Keratinocyte (primary cell): ENCODE results near the gene CYP19A1. TPM values are rescaled to one million over a fixed set of nuclear protein-coding genes. Genes with fewer than 3 reads are reported as not detected.

Source experiments
- DNase-seq: peaks from one replicate; pipeline ENCODE4 v3.0.0-alpha.2; 2011; ENCODE audit warnings: low read depth, missing footprints, low spot score
- FAIRE-seq: peaks from 2 replicates; lab custom pipeline; 2011; peaks lifted over from hg19 to GRCh38; lab: Jason Lieb, UNC
- H2AFZ ChIP-seq: 2 replicates; pipeline ENCODE4 v1.6.0; 2012; ENCODE audit warnings: low read length, control low read depth, inconsistent platforms; ENCODE audit not compliant: control insufficient read depth
- H3K27ac ChIP-seq: 2 replicates; pipeline ENCODE4 v1.5.1; 2011; ENCODE audit warnings: low read length; ENCODE audit not compliant: control insufficient read depth, insufficient read depth
- H3K27me3 ChIP-seq: 3 replicates; pipeline ENCODE4 v1.6.0; 2011; ENCODE audit warnings: low read length; ENCODE audit not compliant: control insufficient read depth, insufficient read depth; ENCODE audit errors: extremely low read depth
- H3K36me3 ChIP-seq, 2 experiments: 2 replicates in 1 of 2; 3 replicates in 1 of 2; pipeline ENCODE4 v1.5.1; 2011; ENCODE audit warnings: low read length in 2 of 2, mild to moderate bottlenecking in 1 of 2; ENCODE audit not compliant: control insufficient read depth in 2 of 2, insufficient read depth in 2 of 2; ENCODE audit errors: extremely low read depth in 1 of 2
- H3K4me1 ChIP-seq: 3 replicates; pipeline ENCODE4 v1.5.1; 2011; ENCODE audit warnings: low read length; ENCODE audit not compliant: control insufficient read depth, insufficient read depth; ENCODE audit errors: extremely low read depth
- H3K4me2 ChIP-seq: 3 replicates; pipeline ENCODE4 v1.6.0; 2011; ENCODE audit warnings: low read depth, low read length; ENCODE audit not compliant: control insufficient read depth, insufficient read depth; ENCODE audit errors: extremely low read depth
- H3K4me3 ChIP-seq, 3 experiments: fragments of 200-600 bp in 1 of 3; sonication (generic) in 1 of 3; 2 replicates in 2 of 3; 3 replicates in 1 of 3; pipeline ENCODE4 v1.5.1; 2011 to 2016; ENCODE audit warnings: low read length in 3 of 3, mild to moderate bottlenecking in 3 of 3, control low read depth in 2 of 3, inconsistent platforms in 1 of 3, low read depth in 1 of 3, mixed read lengths in 1 of 3, mixed run types in 1 of 3, moderate library complexity in 1 of 3; ENCODE audit not compliant: control insufficient read depth in 2 of 3, insufficient read depth in 2 of 3; ENCODE audit errors: extremely low read depth in 1 of 3
- H3K79me2 ChIP-seq: 2 replicates; pipeline ENCODE4 v1.6.0; 2012; ENCODE audit warnings: low read length; ENCODE audit not compliant: control insufficient read depth, insufficient read depth
- H3K9ac ChIP-seq: 3 replicates; pipeline ENCODE4 v1.6.0; 2011; ENCODE audit warnings: low read length; ENCODE audit not compliant: control insufficient read depth, insufficient read depth; ENCODE audit errors: extremely low read depth
- H3K9me1 ChIP-seq: 3 replicates; pipeline ENCODE4 v1.6.0; 2011; ENCODE audit warnings: low read length; ENCODE audit not compliant: control insufficient read depth, insufficient read depth; ENCODE audit errors: extremely low read depth
- H3K9me3 ChIP-seq: 2 replicates; pipeline ENCODE4 v1.5.1; 2012; ENCODE audit warnings: low read depth, low read length; ENCODE audit not compliant: control insufficient read depth
- H4K20me1 ChIP-seq: 3 replicates; pipeline ENCODE4 v1.6.0; 2011; ENCODE audit warnings: low read length; ENCODE audit not compliant: control insufficient read depth, insufficient read depth; ENCODE audit errors: extremely low read depth
- EZH2 ChIP-seq: IDR thresholded peaks from one replicate; pipeline ENCODE4 v1.6.1; 2012; ENCODE audit warnings: inconsistent platforms, mild to moderate bottlenecking, low read length, moderate library complexity
- dilution Hi-C: fragments of 300-500 bp; cut with MboI; formaldehyde crosslinking; loops from one replicate; pipeline ENCODE4 v1.7.0; 2020; ENCODE audit warnings: low sequenced_read_pairs; ENCODE audit not compliant: extremely low pct_ligation_motif_present
- polyA plus RNA-seq, 5 experiments: library from polyadenylated mRNA; depleted of rRNA in 3 of 5; stranded (reverse) in 3 of 5; stranded (forward) in 1 of 5; unstranded in 1 of 5; fragments of >200 nt; gene quantifications; 1 replicate in 1 of 5; 2 replicates in 3 of 5; 3 replicates in 1 of 5; pipeline versions ENCODE4 v1.2.1 to v1.2.3, GENCODE V29; 2011 to 2012; ENCODE audit warnings: missing spikeins in 2 of 5, low read depth in 1 of 5, low replicate concordance in 1 of 5
- TF ChIP-seq, protein P1 (sequence below), 3 experiments: IDR thresholded peaks in 1 of 3; conservative IDR thresholded peaks in 1 of 3; optimal IDR thresholded peaks in 1 of 3; 2 replicates in 2 of 3; 3 replicates in 1 of 3; pipeline versions ENCODE3 to v1.5.1; 2011; ENCODE audit warnings: low read length in 3 of 3, mild to moderate bottlenecking in 3 of 3, moderate library complexity in 2 of 3, control low read depth in 1 of 3, inconsistent platforms in 1 of 3; ENCODE audit not compliant: insufficient read depth in 2 of 3; ENCODE audit errors: extremely low read depth in 1 of 3

Gene CYP19A1
- polyA plus RNA-seq, 1 donor (not counting 4 experiments of a cell fraction or from before 2014, with no cell fraction given): not detected

- no peak for DNase-seq
- no peaks in the 10 kb centered on the region for H3K9me3 ChIP-seq
- dilution Hi-C loops: no loop called here
- H3K9ac ChIP-seq: no peak overlapping the region
- H3K4me1 ChIP-seq: no peaks in the 10 kb centered on the region
- TF ChIP-seq EZH2: no peak
- TF ChIP-seq, protein P1, sequence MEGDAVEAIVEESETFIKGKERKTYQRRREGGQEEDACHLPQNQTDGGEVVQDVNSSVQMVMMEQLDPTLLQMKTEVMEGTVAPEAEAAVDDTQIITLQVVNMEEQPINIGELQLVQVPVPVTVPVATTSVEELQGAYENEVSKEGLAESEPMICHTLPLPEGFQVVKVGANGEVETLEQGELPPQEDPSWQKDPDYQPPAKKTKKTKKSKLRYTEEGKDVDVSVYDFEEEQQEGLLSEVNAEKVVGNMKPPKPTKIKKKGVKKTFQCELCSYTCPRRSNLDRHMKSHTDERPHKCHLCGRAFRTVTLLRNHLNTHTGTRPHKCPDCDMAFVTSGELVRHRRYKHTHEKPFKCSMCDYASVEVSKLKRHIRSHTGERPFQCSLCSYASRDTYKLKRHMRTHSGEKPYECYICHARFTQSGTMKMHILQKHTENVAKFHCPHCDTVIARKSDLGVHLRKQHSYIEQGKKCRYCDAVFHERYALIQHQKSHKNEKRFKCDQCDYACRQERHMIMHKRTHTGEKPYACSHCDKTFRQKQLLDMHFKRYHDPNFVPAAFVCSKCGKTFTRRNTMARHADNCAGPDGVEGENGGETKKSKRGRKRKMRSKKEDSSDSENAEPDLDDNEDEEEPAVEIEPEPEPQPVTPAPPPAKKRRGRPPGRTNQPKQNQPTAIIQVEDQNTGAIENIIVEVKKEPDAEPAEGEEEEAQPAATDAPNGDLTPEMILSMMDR (optimal IDR thresholded peaks at IDR 0.05 in 1 of 3, IDR thresholded peaks at IDR 0.05 in 1 of 3, conservative IDR thresholded peaks at IDR 0.05 in 1 of 3; ENCODE audit: extremely low read depth in 1 of 3, insufficient read depth in 2 of 3, low read length in 3 of 3): no peak
- no peaks in the 10 kb centered on the region for H3K79me2 ChIP-seq
- H3K9me1 ChIP-seq: no peaks in the 10 kb centered on the region
- H3K4me2 ChIP-seq: no peak overlapping the region
- no peak for FAIRE-seq
- no peak overlapping the region for H2AFZ ChIP-seq
- H3K4me3 ChIP-seq: no peak overlapping the region
- no peak overlapping the region for H3K27ac ChIP-seq
- H3K27me3 ChIP-seq: no peaks in the 10 kb centered on the region
- H3K36me3 ChIP-seq: no peaks in the 10 kb centered on the region
- no peaks in the 10 kb centered on the region for H4K20me1 ChIP-seq
These were observed 7.3 kb downstream of the CYP19A1 start for GRCh38 chr15:51331141-51331540.

DNA sequence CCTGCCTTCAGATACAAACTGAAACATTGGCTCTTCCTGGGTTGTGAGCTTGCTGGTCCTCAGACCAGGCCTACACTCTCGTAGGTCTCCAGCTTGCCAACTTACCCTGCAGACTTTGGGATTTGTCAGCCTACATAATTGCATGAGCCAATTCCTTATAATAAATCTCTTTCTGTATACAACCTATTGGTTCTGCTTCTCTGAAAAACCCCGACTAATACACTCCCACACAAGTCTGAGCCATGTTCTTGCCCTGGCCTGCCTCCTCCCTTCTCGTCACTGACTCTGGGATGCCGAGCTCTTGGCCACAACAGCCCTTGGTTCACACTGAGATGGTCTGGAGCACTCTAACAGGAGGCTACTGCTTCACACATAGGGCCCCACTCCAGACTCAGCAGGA, 9.5 kb downstream of the CYP19A1 start:
- no peak overlapping the region for H3K9ac ChIP-seq
- DNase-seq (no peak), FAIRE-seq (no peak)
- no peak overlapping the region for H3K4me3 ChIP-seq
- no peaks in the 10 kb centered on the region for H4K20me1 ChIP-seq
- H3K9me3 ChIP-seq: no peaks in the 10 kb centered on the region
- H3K9me1 ChIP-seq: no peaks in the 10 kb centered on the region
- TF ChIP-seq, protein P1 (optimal IDR thresholded peaks at IDR 0.05 in 1 of 3, IDR thresholded peaks at IDR 0.05 in 1 of 3, conservative IDR thresholded peaks at IDR 0.05 in 1 of 3; ENCODE audit: extremely low read depth in 1 of 3, insufficient read depth in 2 of 3, low read length in 3 of 3): no peak
- no peak for TF ChIP-seq EZH2
- no peaks in the 10 kb centered on the region for H3K4me1 ChIP-seq
- no peak overlapping the region for H3K27ac ChIP-seq
- dilution Hi-C loops: no loop called here
- H3K79me2 ChIP-seq: no peaks in the 10 kb centered on the region
- H3K27me3 ChIP-seq: peaks cover under 1% of the 10 kb centered on the region
- no peak overlapping the region for H2AFZ ChIP-seq
- no peaks in the 10 kb centered on the region for H3K36me3 ChIP-seq
- H3K4me2 ChIP-seq: no peak overlapping the region
